GM12801 (cell line): ENCODE measurements around the gene SFT2D1.

ENCODE experiments used
- CTCF ChIP-seq: IDR thresholded peaks from one replicate; pipeline ENCODE4 v1.5.1; 2011; ENCODE audit warnings: control low read depth; ENCODE audit not compliant: insufficient read length; ENCODE audit errors: extremely low read depth

The SFT2D1 gene

GRCh38 chr6:166297606-166298005, 44.7 kb downstream of the SFT2D1 start:
- no peak for TF ChIP-seq CTCF

GRCh38 chr6:166296035-166296883, 46.1 kb downstream of the SFT2D1 start:
- TF ChIP-seq CTCF: no peak

GRCh38 chr6:166293731-166294584, 48.4 kb downstream of the SFT2D1 start:
- no peak for TF ChIP-seq CTCF

GRCh38 chr6:166289207-166290060, 52.9 kb downstream of the SFT2D1 start:
- TF ChIP-seq CTCF: no peak

GRCh38 chr6:166286839-166287271, 55.5 kb downstream of the SFT2D1 start:
- TF ChIP-seq CTCF: no peak

- TF ChIP-seq CTCF: no peak
These were observed 57.1 kb downstream of the SFT2D1 start for GRCh38 chr6:166285233-166285632.
